ENCODE measurements around the gene ADAMTS14. TPM values are rescaled to one million over a fixed set of nuclear protein-coding genes. Genes with fewer than 3 reads are reported as not detected.
"Not testable (repeated sequence)": the region's sequence is repeated elsewhere in the genome, so short reads cannot be mapped to it uniquely, and the experiment has no call there.

The ADAMTS14 gene
- total RNA-seq, 1 donor from 2014 or later, result 1.9 TPM

DNA sequence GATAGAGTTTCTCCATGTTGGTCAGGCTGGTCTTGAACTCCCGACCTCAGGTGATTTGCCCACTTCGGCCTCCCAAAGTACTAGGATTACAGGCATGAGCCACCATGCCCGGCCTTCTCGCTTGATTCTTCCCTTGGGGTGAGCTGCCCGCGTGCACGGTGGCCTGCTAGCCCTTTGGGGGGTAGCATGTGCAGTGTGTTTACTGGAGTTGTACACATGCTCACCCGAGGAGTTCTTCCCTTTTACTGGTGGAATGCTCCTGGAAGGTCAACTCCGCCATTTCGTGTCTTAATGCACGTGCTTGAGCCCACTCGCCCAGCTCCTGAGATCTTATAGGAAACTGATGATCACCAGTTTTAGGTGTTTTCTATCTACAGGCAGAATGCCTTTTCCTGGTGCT lies 17.0 kb upstream of the ADAMTS14 start:
- no peak for DNase-seq (ENCODE audit: low read depth)

GRCh38 chr10:70656489-70656888 lies 15.8 kb upstream of the ADAMTS14 start:
- DNase-seq (ENCODE audit: low read depth), result peak; percentile 98

DNA sequence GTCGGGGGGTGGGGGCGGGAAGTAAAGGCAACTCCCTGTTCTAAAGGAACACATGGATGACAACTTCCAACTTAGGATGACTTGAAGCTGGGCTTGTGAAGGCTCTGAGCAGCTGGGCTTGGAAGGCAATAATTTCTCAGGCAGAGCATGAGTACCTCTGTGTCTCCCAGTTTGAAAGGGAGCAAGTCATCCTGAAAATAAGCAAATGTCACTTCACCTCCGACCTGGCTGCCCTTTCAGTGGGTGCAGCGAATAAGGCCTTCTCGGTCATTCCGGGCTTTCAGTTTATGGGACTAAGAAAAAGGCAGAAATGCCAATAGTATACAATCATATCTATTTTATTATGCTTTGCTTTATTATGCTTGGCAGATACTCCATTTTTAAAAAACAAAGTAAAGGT lies 15.3 kb upstream of the ADAMTS14 start:
- no peak for DNase-seq (ENCODE audit: low read depth)

GRCh38 chr10:70658582-70659136 lies 13.6 kb upstream of the ADAMTS14 start:
- DNase-seq (ENCODE audit: low read depth), result no peak

GRCh38 chr10:70659306-70659705 lies 13.0 kb upstream of the ADAMTS14 start:
- DNase-seq (ENCODE audit: low read depth), result no peak

DNA sequence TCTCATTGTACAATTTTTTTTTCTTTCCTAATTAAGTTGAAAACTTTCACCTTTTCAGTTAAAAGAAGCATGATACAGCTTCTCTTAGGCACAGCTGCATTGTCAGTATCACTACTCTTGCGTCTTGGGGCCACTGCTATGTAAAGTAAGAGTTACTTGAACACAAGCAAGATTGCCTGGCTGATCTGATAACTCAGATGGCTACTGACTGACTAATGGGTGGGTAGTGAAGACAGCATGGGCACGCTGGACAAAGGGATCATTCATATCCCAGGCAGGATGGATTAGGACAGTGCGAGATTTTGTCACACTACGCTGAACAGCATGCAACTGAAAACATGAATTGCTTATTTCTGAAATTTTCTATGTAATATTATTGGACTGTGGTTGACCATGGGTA lies 11.6 kb upstream of the ADAMTS14 start:
- no peak for DNase-seq (ENCODE audit: low read depth)

- no peak for DNase-seq (ENCODE audit: low read depth)
Observed at GRCh38 chr10:70661623-70662361, 10.5 kb upstream of the ADAMTS14 start.

DNA sequence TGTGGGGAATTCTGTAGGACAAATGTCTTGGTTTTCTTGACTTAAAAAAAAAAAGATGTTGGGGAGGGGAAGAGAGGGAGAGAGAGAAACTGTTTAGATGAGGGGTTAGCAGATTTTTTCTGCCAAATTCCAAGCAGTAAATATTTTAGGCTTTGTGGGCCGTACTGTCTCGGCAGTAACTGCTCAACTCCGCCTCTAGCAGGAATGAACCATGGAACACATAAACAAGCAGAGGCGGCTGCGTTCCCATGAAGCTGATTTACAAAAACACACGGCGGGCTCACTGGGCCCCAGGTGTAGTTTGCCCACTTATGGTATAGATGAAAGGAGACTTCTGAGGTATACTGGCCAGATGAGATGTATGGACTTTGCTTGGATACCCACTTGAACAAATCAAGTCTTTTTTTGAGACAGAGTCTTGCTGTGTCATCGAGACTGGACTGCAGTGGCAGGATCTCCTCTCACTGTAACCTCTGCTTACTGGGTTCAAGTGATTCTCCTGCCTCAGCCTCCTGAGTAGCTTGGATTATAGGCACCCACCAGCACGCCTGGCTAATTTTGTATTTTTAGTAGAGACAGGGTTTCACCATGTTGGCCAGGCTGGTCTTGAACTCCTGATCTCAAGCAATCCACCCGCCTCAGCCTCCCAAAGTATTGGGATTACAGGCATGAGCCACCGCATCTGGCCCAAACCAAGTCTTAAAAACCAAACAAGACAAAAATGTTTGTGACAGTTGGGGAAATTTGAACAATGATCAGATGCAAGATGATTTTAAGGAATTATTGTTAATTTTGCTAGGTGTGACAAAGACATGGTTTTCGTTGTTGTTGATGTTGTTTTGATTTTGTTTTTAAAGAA lies 9.7 kb upstream of the ADAMTS14 start:
- no peak for DNase-seq (ENCODE audit: low read depth)

GRCh38 chr10:70663458-70664409 lies 8.6 kb upstream of the ADAMTS14 start:
- not testable (repeated sequence) for DNase-seq (ENCODE audit: low read depth)

- peak; percentile 97 for DNase-seq (ENCODE audit: low read depth)
Observed at GRCh38 chr10:70664702-70665195, 7.6 kb upstream of the ADAMTS14 start.

GRCh38 chr10:70666960-70667798 lies 5.1 kb upstream of the ADAMTS14 start:
- DNase-seq (ENCODE audit: low read depth), result no peak

DNA sequence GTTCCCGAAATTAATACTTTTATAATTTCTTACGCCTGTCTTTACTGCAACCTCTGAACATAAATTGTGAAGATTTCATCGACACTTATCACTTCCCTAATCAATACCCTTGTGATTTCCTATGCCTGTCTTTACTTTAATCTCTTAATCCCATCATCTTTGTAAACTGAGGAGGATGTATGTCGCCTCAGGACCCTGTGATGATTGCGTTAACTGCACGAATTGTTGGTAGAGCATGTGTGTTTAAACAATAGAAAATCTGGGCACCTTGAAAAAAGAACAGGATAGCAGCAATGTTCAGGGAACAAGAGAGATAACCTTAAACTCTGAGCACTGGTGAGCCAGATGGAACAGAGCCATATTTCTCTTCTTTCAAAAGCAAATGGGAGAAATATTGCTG lies 4.5 kb upstream of the ADAMTS14 start:
- DNase-seq (ENCODE audit: low read depth), result not testable (repeated sequence)

DNA sequence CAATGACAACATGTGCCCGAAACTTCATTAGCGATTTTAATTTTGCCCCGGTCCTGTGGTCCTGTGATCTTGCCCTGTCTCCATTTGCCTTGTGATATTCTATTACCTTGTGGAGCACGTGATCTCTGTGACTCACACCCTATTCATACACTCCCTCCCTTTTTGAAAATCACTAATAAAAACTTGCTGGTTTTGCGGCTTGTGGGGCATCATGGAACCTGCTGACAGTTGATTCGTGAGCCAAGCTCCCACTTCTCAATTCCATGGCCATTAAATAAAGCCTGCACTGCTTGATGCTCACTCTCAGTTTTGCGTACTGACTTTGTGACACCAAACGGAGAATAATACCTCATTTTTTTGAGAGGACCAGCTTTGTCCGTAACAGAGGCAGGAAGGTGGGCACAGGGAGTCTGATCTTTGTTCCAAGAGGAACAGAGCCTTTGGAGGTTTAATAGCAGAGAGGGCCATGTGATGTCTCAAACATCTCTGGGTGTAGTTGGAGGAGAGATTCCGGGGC lies 3.8 kb upstream of the ADAMTS14 start:
- DNase-seq (ENCODE audit: low read depth), result no peak

GRCh38 chr10:70669015-70669414 lies 3.3 kb upstream of the ADAMTS14 start:
- DNase-seq (ENCODE audit: low read depth), result no peak

DNA sequence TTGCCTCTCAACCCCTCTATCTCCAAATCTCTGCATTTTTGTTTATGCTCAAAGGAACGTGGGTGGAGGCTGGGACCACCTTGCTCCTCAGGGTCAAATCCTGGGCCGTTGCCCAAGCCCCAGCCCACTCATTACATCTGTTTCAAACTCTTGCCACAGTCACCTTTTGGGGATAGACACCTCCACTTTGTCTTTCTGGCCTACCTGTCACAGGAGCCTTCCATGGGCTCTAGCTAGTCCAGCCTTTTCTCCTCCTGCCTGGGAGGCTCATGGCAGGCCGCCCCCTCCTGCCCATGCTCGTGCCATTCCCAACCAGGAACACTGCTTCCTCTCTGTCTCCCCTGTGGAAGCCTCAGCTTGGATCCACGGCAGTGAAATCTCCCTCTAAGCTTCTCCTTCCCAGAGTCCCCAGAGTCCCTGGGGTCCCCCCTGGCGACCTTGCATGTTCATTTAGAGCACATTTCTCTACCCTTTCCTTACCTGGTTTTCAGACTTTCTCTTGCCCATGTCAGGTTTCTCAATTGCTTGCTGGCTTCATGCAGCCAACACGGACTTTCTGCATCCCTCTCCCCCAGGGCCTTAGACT lies 2.5 kb upstream of the ADAMTS14 start:
- DNase-seq (ENCODE audit: low read depth), result no peak

DNA sequence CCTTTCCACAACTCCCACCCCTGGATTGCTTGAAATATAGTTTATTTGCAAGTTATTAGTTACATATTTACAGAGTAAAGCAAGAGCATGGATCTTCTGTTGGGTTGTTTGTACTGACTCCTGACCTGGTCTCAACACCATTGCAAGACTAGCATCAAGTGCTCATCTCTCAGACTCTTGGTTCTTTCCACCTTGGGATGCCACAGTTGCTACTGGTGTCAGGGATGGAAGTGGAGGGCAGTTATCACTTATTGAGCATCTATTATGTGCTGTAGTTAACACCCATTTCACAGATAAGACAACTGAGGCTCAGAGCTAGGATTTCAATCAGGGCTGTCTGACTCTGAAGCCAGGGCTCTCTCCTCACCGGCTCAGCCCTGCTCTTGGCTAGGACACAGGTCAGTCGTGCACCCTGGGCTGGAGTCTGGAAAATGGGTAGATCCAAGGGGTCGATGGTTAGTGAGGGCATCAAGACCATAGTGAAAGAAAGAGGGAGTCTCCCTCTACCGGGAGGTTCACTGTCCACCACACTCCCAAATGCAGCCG lies 614 bp upstream of the ADAMTS14 start:
- no peak for DNase-seq (ENCODE audit: low read depth)

- DNase-seq (ENCODE audit: low read depth), result peak; percentile 66
Observed at GRCh38 chr10:70673043-70673928, 980 bp downstream of the ADAMTS14 start.

DNA sequence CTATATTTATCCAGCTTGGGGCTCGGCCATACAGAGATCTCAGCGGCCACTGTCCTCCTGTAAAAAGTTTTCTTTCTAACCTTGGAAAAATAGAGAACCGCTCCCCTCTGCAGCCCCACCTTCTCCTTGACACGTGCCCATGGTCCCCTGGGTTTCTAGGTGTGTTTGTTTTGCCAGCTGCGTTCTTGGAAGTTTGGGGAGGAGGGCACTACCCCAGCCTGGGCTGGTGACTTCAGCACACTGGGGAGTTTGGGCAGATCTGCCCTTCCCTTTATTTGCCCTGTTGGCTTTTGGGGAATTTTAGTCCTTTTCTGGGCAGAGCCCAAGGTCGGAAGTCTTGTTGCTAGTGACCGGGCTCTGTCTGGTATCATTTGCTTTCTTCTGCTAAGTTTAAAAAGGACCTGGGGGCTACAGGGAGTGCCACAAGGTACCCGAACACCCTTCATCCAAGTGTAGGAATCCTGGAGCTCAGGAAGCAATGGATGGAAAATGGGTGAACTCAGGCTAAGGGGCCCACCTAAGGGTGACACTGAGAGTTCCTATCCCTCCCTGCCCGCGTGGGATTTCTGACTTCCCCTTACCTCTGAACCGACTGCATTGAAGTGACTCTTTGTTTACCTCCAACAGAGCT lies 1.7 kb downstream of the ADAMTS14 start:
- DNase-seq (ENCODE audit: low read depth), result no peak

Data from renal cortical epithelial cell (primary cell).